GM10266 (cell line): ENCODE measurements around the gene SLC6A18.

Experiments used
- DNase-seq: peaks from one replicate; pipeline ENCODE4 v3.0.0; 2012; ENCODE audit errors: extremely low spot score
- TF ChIP-seq, protein P1 (sequence below): IDR thresholded peaks from 2 replicates; pipeline ENCODE4 v1.5.1; 2012; ENCODE audit warnings: mild to moderate bottlenecking, low read depth; ENCODE audit not compliant: control insufficient read depth, insufficient read depth; ENCODE audit errors: missing control alignments

SLC6A18 gene

DNA sequence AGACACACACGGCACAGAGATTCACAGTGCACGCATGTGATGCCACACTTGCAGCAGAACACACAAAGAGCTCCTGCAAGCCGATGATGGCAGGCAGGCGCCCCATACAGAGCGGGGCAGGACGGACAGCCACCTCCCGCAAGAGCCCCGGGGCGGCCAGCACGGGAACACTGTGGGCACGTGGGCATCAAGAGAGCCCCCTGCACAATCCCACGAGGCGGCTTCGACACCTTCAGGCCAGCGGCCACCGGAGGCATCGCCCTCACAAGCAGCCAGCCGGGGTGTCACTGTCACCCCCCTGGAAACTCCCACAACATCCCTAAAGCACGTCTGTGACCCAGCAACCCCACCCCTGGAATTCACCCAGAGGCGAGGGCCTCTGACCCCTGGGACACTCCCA is 51.7 kb downstream of the SLC6A18 start:
- no peak for DNase-seq
- TF ChIP-seq, protein P1, sequence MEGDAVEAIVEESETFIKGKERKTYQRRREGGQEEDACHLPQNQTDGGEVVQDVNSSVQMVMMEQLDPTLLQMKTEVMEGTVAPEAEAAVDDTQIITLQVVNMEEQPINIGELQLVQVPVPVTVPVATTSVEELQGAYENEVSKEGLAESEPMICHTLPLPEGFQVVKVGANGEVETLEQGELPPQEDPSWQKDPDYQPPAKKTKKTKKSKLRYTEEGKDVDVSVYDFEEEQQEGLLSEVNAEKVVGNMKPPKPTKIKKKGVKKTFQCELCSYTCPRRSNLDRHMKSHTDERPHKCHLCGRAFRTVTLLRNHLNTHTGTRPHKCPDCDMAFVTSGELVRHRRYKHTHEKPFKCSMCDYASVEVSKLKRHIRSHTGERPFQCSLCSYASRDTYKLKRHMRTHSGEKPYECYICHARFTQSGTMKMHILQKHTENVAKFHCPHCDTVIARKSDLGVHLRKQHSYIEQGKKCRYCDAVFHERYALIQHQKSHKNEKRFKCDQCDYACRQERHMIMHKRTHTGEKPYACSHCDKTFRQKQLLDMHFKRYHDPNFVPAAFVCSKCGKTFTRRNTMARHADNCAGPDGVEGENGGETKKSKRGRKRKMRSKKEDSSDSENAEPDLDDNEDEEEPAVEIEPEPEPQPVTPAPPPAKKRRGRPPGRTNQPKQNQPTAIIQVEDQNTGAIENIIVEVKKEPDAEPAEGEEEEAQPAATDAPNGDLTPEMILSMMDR: no peak

- TF ChIP-seq, protein P1: no peak
- DNase-seq: no peak
Measured at GRCh38 chr5:1277331-1277730, 52.1 kb downstream of the SLC6A18 start.

DNA sequence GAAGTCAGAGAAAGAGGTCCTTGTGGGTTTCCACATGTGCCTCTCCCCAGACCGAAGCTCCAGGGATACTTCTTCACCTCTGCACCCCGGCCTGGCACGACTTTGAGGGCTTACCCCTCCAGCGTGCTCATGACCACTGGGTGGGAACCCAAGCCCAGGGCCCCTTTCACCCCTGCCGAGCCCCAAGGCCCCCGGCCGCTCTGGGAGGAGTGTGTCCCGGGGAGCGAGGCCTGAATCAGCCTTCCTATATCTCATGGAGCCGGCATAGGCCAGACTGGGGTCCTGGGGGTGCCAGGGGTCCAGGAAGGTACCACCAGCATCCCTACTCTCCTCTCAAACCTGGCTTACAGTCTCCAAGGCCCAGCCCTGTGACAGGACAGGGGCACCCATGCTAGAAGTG is 52.6 kb downstream of the SLC6A18 start:
- TF ChIP-seq, protein P1: no peak
- no peak for DNase-seq

- TF ChIP-seq, protein P1: no peak
- DNase-seq: no peak
Measured at GRCh38 chr5:1278216-1278615, 53.0 kb downstream of the SLC6A18 start.

DNA sequence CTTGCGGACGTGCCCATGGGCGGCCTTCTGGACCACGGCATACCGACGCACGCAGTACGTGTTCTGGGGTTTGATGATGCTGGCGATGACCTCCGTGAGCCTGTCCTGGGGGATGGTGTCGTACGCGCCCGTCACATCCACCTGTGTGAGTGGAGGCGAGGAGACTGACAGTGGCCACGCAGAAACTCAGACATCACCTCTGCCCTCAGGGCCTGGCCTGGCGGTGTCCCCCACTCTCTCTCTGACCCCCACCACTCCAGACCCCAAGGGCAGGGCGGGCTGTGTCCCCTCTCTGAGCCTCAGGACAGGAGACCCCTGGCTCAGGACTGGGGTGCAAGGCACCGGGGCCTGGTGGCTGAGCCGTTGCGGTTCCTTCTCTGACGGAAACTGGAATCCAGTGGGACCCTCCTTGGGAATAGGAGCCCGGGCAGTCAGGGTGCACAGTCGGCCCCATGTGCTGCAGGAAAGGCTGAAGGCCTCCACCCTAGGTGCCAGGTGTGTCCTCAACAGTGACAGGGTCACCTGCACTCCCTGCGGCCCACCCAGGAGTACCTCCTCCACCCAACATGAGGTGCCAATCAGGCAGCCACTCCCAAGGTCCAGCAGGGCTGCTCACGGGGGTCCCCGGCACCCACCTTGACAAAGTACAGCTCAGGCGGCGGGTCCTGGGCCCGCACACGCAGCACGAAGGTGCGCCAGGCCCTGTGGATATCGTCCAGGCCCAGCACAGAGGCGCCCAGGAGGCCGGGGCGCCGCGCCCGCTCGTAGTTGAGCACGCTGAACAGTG is 53.7 kb downstream of the SLC6A18 start:
- DNase-seq: no peak
- TF ChIP-seq, protein P1: no peak

GRCh38 chr5:1279443-1280151 is 54.4 kb downstream of the SLC6A18 start:
- no peak for DNase-seq
- TF ChIP-seq, protein P1: no peak
